ENCODE results near the gene ELK3.
A peak's percentile ranks its signal among the peaks of the same experiment; 100 is the strongest.

Gene ELK3

GRCh38 chr12:96258104-96258961, 64.2 kb downstream of the ELK3 start:
- DNase-seq, result peak; percentile 76

- no peak for DNase-seq
These were observed 66.1 kb downstream of the ELK3 start for GRCh38 chr12:96260231-96260630.

DNA sequence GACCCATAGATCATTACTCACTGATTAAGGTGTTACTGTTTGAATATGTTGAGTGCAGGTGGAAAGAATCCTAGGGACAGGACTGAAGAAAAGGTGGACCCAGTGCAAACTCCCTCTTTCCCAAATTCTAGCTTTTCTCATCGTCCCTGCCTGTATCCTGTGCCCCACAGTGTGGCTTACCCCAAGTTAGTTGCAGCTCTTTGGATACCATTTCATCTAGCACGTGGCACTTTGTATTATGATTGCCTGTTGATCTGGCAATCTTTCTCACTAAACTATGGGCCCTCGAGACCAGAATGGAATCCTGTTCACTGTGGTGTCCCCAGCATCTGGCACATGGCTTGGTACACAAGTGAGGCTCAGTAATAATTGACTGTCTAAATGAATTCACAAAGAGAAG, 66.5 kb downstream of the ELK3 start:
- DNase-seq, result no peak

- DNase-seq, result no peak
These were observed 67.4 kb downstream of the ELK3 start for GRCh38 chr12:96261557-96261956.

DNA sequence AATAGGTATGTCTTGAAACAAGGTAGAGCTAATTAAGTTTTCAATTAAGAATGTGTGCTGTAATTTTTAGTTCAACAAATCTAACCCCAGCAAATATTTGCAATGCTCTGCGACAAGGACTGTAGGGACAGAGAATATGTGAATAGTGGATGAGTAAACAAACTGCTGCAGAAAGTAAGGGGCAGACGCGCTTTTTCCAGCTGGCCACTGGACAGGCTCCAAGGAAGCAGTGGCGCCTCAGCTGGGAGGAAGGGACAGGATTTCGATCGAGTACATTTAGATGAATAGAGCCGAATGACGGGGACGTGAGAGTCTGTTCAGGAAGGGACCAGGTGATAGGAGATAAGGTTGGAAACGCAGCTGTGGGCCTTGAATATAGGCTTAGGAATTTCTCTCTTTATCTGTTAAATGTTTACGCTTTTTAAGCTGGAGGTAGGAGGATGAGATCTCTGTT, 69.3 kb downstream of the ELK3 start:
- no peak for DNase-seq

- no peak for DNase-seq
These were observed 71.2 kb downstream of the ELK3 start for GRCh38 chr12:96265400-96265799.

GRCh38 chr12:96265836-96266235, 71.7 kb downstream of the ELK3 start:
- no peak for DNase-seq

- no peak for DNase-seq
These were observed 72.1 kb downstream of the ELK3 start for GRCh38 chr12:96266238-96266637.

- DNase-seq, result peak; percentile 75
These were observed 77.5 kb downstream of the ELK3 start for GRCh38 chr12:96271469-96272199.

DNA sequence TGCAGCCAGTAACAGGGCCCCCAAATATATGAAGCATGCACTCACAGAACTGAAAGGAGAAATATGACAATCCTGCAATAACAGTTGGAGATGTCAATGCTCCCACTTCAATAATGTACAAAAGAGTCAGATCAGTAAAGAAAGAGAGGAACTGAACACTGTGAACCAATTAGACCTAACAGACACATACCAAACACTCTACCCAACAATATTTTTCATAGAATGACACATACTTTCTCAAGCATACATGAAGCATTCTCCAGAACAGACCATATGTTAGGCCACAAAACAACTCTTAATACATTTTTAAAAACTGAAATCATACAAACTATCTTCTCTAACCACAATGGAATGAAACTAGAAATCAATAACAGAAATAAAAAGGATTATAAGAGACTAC, 80.2 kb downstream of the ELK3 start:
- DNase-seq, result peak; percentile 89

GRCh38 chr12:96285158-96285557, 91.0 kb downstream of the ELK3 start:
- no peak for DNase-seq

DNA sequence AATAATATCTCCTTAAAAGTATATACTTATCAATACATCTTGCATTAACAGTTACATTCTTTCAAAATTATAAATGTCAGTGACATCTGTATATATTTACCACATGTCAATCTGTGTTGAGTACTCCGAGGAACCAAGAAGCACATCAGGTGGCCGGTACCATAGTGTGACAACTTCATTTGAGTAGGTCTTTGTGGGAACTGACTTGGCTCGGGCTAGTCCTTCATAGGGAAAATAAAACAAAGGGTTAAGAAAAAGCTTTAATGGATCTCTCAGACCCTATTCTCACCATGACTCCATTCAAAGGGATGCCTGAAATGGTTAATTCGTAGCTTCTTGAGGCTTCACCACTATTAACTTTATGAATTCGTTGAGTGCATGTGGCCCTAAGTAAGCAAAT, 94.9 kb downstream of the ELK3 start:
- no peak for DNase-seq

DNA sequence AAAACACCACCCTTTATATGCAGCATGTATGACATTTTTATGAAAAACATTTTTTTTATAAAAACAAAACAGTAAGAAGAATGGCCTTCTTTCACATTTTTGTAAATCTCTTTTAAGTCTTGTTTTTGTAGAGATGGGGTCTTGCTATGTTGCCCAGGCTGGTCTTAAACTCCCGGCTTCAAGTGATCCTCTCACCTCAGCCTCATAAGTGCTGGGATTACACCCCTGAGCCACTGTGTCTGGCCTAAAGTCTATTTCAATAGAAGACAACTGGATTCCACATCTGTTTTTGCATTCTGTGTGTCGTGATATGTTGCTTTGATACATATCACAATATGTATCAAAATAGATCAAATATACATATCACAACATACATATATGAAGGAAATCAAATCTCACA, 98.9 kb downstream of the ELK3 start:
- DNase-seq, result no peak

DNA sequence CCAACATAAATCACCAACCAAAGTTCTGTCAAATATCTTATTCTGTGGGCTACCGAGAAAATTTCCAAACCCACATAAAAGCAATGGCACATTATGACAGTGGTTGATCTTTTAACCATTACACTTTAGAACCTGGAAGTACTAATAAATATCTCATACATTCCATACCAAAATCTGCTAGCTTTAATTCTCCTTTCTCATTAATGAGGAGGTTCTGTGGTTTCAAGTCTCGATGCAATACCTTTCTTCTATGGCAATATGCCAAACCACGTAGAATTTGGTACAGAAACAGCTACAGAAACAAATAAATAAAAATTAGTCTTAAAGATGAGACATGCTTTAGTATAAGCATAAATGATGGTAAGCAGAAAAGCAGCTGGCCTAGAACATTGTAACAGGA, 100.7 kb downstream of the ELK3 start:
- peak; percentile 70 for DNase-seq

DNA sequence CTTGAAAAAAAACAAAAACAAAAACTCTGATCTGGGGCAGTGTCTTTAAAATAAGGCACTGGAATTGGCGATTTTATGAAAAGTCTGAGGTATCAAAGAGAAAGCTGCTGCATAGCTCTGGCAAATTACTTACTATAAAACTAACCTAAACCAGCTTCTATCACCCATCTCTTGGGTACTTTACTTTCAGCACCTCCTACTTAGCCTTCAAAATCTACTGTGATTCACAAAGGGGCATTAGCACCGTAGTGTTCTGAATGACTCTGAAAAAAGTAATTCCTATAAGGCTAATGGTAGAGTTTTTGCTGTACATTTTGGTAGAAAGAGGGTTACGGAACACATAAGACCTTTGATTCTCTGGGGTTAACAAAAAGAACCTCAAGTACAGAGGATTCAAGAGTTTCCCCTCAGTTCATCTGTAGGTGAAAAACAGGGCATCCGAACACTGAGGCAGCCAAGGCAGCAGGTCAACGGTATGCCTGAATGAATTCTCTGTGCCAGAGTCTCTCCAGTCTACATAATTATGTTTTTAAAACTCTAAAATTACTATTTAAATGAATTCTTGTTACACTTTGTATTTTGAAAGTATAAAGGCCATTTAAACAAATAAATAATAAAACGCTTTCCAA, 101.5 kb downstream of the ELK3 start:
- DNase-seq, result no peak

DNA sequence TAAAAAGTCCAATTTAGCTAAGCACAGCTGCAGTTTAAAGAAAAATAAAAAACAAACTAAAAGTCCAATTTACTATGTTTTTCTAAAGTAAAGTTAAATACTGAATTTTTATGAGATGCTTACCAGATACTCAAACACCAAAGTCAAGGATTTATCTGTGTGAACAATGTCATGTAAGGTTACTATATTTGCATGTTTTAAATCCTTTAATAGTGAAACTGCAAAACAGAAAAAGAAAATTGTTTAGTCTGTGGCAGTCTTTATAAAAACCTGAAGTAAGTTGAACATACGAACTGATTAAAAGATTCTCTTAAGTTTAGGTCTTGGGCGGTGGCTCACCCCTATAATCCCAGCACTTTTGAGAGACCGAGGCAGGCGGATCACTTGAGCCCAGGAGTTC, 103.3 kb downstream of the ELK3 start:
- DNase-seq, result no peak

DNA sequence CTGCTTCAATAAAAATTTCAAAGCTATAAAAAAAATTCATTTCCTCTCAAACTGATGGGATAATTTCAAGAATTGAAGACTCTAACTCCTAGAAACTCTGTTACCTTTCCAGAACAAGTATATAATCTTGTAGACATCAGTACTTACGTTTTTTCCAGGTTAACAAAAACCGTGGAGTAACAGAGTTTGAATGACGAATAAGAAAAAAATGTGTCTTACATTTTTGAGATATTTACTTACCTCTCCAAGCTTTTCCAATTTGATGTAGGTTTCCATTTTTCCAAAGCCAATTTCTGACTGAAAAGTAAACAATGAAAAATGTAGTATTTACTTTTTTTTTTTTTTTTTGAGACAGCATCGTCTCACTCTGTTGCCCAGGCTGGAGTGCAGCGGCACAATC, 105.9 kb downstream of the ELK3 start:
- no peak for DNase-seq

DNA sequence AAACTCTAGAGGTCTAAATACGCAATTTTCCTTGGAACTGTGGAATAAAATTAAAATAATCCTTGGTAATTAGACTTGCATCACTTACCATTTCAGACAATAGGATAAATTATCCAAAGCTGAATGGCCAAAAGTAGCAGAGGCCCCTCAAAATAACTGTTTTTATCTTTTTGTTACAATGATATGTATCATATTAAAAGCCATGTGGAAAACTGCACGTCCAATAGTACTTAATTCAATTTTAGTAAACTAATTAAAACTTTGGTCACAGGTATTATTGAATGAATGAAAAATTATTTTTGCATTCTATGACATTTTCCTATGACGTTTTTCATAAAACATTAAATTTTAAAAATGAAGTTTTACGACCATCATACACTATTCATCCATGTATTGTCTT, 107.6 kb downstream of the ELK3 start:
- no peak for DNase-seq

GRCh38 chr12:96302687-96303310, 108.6 kb downstream of the ELK3 start:
- DNase-seq, result no peak

DNA sequence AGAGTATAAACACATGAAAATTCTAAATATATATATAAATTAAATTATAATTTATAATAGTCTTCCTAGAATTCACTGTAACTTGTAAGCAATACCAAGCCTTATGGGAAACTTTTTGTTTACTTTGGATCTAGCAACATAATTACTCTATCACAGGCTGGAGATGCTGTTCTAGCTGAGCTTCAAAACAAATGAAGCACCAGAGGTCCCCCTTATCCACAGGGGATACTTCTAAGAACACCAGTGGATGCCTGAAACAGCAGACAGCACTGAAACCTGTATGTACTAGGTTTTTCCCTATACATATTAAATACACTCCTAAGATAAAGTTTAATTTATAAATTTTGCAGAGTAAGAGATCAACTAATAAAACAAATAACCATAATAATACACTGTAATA, 109.5 kb downstream of the ELK3 start:
- DNase-seq, result no peak

DNA sequence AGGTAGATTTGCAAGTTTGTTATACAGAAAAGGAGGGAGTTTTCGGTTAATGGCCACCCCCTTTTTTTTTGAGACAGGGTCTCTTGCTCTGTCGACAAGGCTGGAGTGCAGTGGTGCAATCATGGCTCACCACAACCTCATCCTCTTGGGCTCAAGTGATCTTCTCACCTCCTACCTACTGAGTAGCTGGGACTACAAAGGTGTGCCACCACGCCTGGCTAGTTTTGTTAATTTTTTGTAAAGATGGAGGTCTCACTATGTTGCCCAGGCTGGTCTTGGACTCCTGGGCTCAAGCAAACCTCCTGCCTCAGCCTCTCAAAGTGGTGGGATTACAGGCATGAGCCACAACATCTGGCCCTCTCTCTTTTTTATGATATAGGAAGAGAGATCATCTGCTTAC, 111.5 kb downstream of the ELK3 start:
- DNase-seq, result no peak

DNA sequence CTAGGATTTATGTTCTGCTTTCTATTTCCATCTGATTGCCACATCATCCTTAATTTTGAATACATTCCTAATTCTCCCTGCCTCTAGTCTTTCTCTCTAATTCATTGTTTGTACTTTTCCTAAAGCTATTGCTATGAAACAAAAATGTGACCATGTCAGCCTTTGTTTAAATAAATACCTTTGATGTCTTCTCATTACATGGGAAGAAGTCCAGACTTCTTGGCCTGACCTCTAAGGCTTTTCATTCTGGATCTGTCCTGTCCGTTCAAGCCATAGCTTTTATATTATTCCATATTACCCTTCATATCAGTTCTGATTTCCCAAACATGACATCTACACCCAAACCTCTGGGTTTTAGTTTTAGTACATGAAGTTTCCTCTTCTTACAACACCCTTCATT, 114.7 kb downstream of the ELK3 start:
- peak; percentile 7 for DNase-seq

DNA sequence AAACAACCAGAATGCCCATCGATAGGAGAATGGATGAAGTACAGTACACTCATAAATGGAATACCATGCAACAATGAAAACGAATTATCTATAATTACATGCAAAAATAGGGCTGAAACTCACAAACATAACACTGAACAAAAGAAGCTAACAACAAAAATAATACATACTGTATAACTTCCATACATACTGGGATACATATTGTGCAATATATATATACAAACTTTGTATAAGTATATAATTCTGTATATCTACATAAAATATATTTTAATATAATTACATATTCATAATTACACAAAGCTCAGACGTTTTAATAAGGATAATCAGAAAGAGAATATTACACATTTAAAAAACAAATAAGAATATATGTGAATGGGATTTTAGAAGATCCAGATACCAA, 115.9 kb downstream of the ELK3 start:
- no peak for DNase-seq

Measured in fibroblast of skin of abdomen (primary cell).